ENCODE data around the gene DPP8. TPM values are rescaled to one million over a fixed set of nuclear protein-coding genes. Genes with fewer than 3 reads are reported as not detected.
A peak's percentile ranks its signal among the peaks of the same experiment; 100 is the strongest.
"Not testable (repeated sequence)": the region's sequence is repeated elsewhere in the genome, so short reads cannot be mapped to it uniquely, and the experiment has no call there.

Gene DPP8
- total RNA-seq (2014; rRNA removed; shearing (Covaris generic)), result 26.3 and 30.6 TPM in 2 replicates
- polyA plus RNA-seq (2015; cell fraction: cytosol; rRNA removed), result 21.3 and 27.4 TPM in 2 replicates
- polyA plus RNA-seq (2015; cell fraction: nucleus; rRNA removed), result 40.0 and 41.7 TPM in 2 replicates

DNA sequence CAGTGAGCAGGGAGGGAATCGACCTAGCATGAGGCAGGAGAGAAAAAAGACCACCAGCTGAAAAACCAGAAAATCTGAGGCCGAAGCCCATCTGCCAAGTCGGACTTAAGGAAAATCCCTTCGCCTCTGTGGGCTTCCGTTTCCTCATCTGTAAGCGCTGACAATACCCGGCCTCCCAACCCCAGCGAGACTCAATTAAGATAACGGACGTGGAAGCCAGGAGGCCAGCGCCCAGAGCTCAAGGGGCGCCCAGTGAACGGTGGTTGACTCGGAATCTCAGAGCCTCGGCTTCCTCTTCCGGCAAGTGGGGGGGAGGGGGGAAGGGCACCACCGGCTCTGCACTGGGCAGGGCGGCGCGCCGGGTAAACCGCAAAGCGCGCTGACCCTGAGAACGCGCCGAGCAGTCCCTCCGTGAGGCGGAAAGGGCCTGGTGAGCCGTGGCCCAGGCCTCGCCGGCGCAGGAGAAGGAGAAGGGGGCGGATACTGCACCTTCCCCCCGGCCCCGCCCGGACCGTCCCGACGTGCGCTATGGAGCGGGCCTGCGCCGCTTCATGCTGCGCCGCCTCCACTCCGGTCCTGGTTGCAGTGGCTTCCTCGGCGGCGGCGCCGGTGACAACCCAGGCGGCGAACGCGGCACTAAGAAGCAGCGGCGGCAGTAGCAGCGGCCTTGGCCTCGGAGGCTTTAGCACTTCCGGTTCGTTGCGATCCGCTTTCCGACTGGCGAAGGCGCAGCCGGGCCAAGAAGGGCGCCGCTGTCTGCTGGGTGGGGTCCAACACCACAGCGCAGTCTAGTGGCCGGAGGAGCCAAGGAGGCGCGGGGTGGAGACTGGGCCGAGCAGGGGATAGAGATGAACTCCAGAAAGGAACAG, at the start of gene DPP8:
DPP8 (minus strand) TSS at position 693 of the 869 bp plus-strand sequence. CDS start 5,136 bp downstream, outside the sequence.
- DNase-seq (ENCODE audit: low read depth), result peak; percentile 91

DNA sequence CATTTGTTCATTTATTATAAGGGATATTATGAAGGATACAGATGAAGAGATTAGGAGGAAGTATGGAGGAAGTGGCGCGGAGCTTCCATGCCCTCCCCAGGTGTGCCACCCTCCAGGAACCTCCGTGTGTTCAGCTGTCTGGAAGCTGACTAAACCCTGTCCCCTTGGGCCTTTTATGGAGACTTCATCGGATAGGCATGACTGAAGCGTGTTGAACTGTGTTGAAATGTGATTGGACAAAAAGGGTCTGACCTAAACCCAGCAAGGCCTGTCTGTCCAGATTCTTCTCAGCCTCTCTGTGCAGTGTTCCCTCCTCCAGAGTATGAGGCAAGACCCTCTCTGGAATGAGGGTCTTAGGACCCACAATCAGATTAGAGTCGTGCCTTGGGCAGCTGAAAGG, 44.4 kb upstream of the DPP8 start:
- DNase-seq (ENCODE audit: low read depth), result no peak

DNA sequence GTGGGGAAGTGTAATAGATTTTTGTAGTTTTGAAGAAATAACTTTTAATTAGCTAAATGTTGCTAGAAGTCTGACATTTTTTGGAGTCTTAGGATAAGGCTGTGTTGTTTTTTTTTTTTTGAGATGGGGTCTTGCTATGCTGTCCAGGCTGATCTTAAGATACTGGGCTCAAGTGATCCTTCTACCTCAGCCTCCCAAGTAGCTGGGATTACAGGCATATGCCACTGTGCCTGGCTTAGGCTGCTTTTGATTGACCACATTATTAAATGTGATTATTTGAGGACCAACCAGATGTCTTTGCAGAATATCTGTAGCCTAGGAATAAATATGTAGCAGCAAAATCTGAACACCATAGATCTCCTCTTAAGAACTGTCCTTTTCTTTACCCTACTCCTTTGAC, 42.5 kb upstream of the DPP8 start:
- no peak for DNase-seq (ENCODE audit: low read depth)

DNA sequence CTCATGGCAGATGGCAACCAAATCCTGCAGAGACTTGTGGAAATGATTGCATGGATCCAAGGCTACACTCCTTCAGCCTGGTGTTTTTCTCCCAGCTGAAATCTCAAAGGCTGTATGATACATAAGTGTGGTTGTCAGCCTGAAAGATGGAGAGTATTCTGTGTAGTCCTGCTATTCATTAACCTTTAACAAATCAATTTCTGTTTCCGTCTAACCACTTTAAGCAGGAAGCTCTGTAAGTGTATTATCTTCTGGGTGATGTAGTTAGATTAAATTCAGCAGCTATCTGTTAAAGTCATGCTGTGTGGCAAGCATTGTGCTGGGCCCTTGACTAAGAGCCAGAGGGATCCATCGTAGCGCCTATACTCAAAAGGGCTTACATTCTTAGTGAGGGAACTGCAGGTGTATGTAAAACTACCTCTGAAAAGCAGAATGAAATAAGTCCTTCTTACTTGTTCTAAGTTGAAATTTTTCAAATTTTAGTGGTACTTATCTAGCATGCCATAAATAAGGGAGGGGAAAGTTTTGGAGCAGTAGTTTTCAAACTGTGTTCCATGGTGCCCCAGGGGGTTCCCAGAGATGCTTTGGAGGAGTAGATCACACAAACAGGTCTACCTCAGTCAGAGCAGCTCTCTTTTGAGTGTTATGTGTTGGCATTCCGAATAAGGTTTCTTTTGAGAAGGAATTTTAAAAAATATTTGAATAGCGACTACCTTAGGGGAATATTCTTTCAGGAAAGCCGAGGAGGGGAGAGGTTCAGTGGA, 41.7 kb upstream of the DPP8 start:
- no peak for DNase-seq (ENCODE audit: low read depth)

DNA sequence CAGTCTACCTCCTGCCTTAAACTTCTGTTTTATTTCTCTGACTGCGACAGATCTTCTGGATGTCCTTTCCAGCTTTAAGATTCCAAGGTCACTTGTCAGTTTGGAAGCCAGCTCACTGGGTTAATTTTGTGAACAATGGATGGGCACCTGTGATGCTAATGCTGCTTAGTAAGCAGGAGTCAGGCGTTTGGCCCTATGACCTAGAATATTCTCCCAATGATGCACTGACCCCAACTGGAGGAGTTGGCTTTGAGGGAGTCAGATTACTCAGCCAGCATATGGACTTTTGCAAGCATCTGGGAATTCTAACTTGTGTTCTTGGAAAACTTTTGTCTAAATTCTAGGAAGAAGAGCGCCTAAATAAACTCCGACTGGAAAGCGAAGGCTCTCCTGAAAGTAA, 40.8 kb upstream of the DPP8 start:
- peak; percentile 3 for DNase-seq (ENCODE audit: low read depth)

DNA sequence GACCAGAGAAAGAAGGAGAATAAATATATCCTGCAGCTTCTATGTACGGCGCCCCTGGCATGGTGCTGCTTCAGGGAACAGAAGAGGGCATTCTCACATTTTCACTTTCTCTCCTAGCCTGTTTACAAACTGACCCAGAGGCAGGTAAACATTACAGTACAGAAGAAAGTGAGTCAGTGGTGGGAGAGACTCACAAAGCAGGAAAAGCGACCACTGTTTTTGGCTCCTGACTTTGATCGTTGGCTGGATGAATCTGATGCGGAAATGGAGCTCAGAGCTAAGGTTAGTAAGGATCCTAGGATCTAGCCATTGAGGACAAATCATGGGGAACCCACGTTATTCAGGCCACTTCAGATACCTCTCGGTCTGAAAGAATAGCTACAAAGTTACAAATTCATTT, 39.1 kb upstream of the DPP8 start:
- DNase-seq (ENCODE audit: low read depth), result no peak

DNA sequence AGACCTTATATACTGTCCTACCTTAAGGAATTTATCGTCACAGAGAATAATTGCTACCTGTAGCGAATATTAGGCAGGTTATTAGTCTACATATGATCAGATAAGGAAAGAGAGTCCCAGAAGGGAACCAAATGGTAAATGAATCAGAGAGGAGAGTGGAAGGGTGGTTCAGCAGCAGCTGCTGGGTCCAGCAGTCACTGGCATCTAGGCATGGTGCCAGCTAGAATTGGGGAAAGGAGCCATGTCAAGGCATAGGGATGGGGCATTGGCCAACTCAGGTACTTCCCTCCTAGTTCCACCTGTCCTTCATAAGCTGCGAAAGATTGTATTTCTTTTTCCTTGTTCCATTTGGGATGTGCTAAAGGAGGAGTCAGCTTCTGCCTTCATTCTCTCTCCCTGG, 36.2 kb upstream of the DPP8 start:
- DNase-seq (ENCODE audit: low read depth), result no peak

DNA sequence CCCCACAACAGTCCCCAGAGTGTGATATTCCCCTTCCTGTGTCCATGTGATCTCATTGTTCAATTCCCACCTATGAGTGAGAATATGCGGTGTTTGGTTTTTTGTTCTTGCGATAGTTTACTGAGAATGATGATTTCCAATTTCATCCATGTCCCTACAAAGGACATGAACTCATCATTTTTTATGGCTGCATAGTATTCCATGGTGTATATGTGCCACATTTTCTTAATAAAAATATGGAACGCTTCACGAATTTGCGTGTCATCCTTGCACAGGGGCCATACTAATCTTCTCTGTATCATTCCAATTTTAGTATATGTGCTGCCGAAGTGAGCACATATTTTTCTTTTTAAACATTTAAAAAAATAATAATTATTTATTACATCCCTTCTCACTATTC, 35.4 kb upstream of the DPP8 start:
- DNase-seq (ENCODE audit: low read depth), result not testable (repeated sequence)

DNA sequence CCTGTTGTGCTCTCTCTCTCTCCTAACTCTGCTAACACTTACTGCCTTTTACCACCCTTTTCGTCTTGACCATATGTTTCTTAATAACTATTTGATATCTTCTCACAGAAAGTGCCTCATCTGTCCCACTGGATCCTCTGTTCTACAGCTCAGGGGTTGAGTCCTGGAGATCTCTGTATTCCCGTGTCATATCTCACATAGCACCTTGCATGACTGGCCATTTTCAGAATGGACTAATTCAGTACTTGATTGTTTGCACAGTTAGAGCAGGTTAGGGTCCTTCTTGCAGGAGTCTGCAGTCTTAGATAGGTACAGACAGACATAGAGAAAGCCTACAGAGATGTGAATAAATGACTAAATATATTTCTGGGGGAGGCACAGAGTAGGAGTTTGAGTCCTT, 33.7 kb upstream of the DPP8 start:
- no peak for DNase-seq (ENCODE audit: low read depth)

DNA sequence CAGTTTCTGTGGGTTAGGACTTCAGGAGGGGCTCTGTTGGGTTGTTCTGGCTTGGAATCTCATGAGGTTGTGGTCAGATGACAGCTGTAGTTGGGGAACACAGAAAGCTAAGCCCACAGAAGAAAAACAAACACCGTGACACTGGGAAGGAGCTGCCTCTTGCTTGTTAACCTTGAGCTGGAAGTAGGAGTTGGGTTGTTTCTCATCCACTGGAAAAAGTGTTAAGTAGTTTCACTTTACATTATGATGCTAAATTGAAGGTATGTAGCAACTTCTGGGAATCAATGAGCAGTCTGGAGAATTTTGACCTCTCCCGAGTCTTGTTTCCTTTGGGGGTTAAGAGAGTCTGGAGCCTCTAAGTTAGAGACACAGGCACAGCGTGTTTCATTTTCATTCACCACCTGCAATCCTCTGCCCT, 33.2 kb upstream of the DPP8 start:
- no peak for DNase-seq (ENCODE audit: low read depth)

DNA sequence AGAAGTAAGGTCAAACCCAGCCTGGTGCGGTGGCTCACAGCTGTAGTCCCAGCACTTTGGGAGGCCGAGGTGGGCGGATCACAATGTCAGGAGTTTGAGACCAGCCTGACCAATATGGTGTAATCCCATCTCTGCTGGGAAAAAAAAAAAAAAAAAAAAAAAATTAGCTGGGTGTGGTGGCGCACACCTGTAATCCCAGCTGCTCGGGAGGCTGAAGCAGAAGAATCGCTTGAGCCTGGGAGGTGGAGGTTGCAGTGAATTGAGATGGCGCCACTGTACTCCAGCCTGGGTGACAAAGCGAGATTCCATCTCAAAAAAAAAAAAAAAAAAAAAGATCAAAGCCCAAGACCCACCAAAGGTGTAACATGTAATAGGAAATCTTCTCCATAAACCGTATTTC, 31.8 kb upstream of the DPP8 start:
- not testable (repeated sequence) for DNase-seq (ENCODE audit: low read depth)

DNA sequence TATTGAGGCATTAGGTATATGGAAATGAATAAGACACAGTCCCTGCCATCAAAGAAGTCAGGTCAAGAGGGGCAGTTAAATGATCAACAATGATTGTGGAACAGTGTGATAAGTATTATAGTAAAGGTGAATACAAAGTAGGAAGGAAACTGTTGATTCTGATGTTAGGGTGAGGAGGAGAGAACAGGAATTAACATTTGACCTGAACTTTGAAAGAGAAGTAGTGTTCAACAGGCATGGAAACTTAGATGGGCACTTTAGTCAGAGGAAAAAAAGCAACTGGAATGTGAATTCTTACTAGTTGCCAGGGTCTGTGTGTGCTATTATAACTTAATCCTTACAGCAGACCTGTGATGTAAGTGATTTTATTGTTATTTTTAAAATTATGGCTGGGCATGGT, 30.4 kb upstream of the DPP8 start:
- no peak for DNase-seq (ENCODE audit: low read depth)

DNA sequence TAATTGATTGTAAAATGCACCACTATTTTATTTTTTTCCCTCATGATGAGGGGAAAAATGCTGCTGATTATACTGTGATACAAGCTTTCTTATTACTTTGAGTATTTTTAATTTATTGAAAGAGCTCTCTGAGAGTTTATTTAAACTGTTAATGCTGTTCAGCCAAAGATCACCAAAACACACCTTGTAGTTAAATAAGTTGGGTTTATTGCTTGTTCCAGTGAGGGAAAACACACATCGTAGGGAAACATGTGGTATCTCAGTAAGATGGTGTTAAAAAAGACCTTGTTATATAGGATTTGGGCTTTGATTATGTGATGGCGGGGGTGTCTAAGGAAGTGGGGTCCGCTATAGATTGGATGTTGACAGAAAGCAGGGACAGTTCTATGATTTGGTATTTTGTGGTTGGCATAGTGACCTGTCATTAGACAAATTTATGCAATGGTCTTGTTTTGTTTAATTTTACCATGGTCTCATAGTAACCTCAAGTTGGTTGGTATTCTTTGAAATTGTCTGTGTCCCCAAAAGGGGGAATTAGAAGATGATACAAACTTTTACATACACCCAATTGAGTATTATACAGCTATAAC, 23.8 kb upstream of the DPP8 start:
- DNase-seq (ENCODE audit: low read depth), result no peak

DNA sequence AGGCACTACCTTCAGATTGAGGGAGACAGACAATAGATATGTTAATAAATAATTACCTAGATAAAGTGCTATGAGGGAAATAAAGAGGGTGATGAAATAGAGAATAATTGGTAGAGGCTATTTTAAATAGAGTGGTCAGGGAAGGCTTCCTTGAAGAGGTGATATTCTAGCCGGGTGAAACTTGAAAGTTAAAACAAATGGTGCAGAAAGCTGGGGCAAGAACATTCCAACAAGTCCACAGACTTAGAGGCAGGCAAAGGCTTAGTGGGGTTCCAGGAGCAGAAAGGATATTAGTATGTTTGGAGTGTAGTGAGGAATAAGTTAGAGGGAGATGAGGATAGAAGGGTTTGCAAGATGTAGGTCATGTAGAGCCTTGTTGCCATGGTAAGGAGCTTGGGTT, 22.8 kb upstream of the DPP8 start:
- no peak for DNase-seq (ENCODE audit: low read depth)

DNA sequence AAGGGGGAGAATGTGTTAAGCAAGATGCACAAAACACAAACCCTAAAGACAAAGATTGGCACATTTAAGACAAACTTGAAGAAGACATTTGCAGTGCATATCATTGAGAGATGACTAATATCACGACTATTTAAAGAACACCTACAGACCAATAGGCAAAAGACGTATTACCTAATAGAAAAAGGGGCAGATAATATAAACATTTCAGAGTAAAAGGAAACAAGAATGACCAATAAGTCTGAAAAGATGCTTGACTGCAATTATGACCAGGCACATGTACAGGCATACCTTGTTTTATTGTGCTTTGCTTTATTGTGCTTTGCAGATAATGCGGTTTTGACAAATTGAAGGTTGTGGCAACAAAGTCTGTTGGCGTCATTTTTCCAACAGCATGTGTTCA, 17.7 kb upstream of the DPP8 start:
- DNase-seq (ENCODE audit: low read depth), result no peak

DNA sequence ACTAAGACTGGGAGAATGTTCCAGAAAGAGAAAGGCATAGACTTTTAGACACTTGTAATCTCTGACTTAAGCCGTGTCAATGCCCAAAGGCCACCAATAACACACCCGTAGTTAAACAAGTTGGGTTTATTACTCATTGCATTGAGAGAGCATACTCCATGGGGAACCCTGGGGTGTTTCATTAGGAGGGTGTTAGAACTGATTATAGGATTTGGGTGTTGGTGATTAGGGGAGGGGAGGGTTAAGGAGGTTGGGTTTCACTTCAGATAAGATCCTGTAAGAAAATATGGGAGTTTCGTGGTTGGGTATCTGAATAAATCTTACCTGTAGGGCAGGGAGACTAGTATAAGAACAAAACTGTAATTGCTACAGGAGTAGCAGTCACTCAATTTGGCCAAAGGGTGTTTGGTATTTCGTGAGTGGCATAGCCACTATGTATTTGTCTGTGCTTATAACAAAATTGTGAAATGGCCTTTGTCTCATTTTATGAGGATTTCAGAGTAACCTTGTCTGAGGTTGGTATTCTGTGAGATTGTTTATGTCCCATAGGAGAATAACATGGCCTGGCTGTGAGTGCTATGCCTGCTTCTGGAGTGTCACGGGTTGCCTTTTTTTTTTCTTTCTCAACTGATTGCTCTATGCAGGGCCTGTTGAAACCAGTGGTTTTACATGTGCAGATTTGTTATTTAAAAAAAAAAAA, 15.7 kb upstream of the DPP8 start:
- no peak for DNase-seq (ENCODE audit: low read depth)

DNA sequence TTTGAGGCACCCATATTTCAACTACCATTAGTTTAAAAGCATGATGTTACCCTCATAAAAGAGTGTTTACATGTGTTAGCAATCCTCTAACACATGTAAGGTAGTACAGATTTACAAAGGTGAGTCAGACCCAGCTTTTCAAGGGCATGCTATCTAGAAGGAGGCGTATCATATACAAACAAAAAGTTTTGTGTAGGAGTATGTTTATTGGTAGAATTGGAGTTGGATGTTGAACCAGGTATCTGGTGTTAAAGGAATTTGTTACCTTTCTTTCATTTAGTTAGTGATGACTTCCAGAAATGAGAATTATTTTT, 15.2 kb upstream of the DPP8 start:
- no peak for DNase-seq (ENCODE audit: low read depth)

DNA sequence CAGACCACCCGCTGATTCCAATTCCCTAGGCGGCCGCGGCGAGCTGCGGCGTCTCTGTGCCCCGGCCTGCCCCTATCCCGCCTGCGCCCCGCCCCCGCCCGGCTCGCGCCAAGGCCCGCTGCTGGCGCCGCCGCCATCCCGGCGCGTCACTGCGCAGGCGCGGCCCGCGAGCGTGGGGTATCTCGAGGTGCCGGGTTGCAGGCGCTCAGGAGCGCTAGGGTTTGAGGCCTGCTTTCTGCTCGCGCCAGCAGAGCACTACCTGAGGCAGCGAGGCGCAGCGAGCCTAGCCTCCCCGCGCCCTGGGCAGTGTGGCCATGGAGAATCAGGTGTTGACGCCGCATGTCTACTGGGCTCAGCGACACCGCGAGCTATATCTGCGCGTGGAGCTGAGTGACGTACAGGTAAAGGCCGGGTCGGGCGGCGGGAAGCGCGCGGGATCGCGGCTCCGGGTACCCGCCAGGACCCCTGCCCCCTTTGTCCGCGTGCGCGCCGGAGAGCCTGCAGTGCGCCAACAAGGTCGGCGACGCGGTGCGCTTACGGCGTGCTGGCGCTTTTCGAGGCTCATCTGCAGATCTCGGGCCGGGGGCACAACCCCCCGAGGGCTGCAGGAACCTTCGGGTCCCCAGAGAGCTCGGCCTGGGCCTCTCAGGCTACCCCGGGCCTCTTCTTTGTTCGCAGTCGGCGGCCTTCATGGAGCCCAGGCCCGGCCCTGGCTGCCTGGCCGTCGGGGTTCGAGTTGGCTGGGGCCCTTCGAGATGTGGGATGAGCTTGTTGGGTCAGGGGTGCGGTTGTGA, 13.0 kb upstream of the DPP8 start, which contains the start of gene HACD3:
HACD3 (plus strand) TSS at position 146 of the 794 bp plus-strand sequence; CDS start at position 315, 169 bp downstream.
- DNase-seq (ENCODE audit: low read depth), result peak; percentile 66

DNA sequence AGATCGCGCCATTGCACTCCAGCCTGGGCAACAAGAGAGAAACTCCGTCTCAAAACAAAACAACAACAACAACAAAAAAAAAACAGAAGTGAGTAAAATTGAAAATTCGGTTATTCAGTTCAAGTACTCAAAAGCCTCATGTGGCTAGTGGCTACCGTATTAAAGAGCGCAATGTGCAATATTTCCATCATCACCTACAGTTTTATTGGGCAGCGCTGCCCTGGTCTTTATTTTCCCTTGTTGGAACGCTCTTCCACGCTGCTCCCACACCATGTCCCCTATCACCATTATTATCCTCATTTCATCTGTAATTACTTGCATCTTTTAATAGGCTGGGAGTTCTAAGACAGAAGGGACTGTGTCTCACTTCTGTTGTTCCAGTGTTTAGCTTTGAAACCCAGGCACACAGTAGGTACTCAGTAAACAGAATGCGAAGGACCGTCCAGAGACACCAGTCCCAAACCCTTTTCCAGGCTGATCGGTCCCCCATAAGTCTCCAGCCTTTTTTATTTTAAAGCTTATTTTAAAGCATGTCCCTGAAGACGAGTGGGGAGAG, 12.4 kb upstream of the DPP8 start:
- DNase-seq (ENCODE audit: low read depth), result no peak

DNA sequence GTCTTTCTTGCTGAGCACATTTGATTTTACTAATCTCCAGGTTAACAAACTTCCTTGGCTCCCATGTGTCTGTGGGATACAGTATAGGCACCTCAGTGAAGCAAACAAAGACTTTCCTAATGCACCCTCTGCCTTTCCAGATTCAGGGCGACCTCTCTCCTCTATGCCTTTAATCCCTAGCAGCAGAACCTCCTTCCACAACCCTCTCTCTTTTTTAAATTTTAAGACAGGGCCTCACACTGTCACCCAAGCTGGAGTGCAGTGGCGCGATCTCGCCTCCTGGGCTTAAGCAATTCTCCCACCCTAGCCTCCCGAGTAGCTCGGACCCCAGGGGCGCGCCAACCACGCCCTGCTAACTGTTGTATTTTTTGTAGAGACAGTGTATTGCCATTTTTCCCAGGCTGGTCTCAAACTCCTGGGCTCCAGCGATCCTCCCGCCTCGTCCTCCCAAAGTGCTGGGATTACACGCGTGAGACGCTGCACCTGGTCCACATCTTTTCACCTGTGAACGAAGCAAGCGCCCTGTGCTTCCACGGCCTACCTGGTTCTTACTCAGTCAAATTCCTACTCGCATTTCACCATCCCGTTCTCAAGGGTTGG, 11.1 kb upstream of the DPP8 start:
- DNase-seq (ENCODE audit: low read depth), result no peak
